Measurements from ENCODE around the gene FOXP1. TPM values are rescaled to one million over a fixed set of nuclear protein-coding genes. Genes with fewer than 3 reads are reported as not detected.

The FOXP1 gene
- total and polyA plus RNA-seq, 2 of the 8 experiments (the other 6 are each of a cell fraction or from before 2014, with no cell fraction given) = 13.9 to 25.4 TPM

DNA sequence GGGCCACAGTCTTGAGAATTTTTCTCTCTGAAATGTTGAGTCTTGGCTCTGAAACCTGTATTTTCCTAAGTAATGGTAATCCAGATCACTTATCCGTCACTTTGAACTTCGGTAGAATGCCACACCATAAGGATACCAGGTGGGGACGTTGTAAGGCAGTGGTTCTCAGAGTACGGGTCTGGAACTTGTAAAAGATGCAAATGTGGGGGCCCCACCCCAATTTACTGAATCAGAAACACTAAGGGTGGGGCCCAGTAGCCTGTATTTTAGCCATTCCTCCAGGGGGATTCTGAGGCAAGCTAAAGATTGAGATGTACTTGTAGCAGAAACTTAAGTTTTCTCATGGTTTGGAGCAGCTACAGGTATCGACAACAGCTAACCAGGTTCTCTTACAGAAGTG, 555.3 kb downstream of the FOXP1 start (continued):
- TF ChIP-seq, protein P1, sequence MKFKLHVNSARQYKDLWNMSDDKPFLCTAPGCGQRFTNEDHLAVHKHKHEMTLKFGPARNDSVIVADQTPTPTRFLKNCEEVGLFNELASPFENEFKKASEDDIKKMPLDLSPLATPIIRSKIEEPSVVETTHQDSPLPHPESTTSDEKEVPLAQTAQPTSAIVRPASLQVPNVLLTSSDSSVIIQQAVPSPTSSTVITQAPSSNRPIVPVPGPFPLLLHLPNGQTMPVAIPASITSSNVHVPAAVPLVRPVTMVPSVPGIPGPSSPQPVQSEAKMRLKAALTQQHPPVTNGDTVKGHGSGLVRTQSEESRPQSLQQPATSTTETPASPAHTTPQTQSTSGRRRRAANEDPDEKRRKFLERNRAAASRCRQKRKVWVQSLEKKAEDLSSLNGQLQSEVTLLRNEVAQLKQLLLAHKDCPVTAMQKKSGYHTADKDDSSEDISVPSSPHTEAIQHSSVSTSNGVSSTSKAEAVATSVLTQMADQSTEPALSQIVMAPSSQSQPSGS (IDR thresholded peaks at IDR 0.05; ENCODE audit: low read length) = no peak
- no peak for TF ChIP-seq KDM5A (IDR thresholded peaks at IDR 0.05; ENCODE audit: low read length)

All from H1 (cell line).